Measurements from ENCODE around the gene RNU6-9.

The RNU6-9 gene

GRCh38 chr19:899336-900042, 6.2 kb downstream of the RNU6-9 start:
- DNase-seq (ENCODE audit: low read depth), result no peak

GRCh38 chr19:900043-900301, 6.7 kb downstream of the RNU6-9 start:
- DNase-seq (ENCODE audit: low read depth), result no peak

- no peak for DNase-seq (ENCODE audit: low read depth)
These were observed 7.2 kb downstream of the RNU6-9 start for GRCh38 chr19:900302-901111.

GRCh38 chr19:901216-902092, 8.2 kb downstream of the RNU6-9 start:
- no peak for DNase-seq (ENCODE audit: low read depth)

- no peak for DNase-seq (ENCODE audit: low read depth)
These were observed 8.7 kb downstream of the RNU6-9 start for GRCh38 chr19:902093-902370.

GRCh38 chr19:902446-903226, 9.4 kb downstream of the RNU6-9 start:
- no peak for DNase-seq (ENCODE audit: low read depth)

GRCh38 chr19:903266-903797, 10.0 kb downstream of the RNU6-9 start:
- no peak for DNase-seq (ENCODE audit: low read depth)

GRCh38 chr19:904545-904944, 11.3 kb downstream of the RNU6-9 start:
- no peak for DNase-seq (ENCODE audit: low read depth)

GRCh38 chr19:906480-906879, 13.2 kb downstream of the RNU6-9 start:
- no peak for DNase-seq (ENCODE audit: low read depth)

- no peak for DNase-seq (ENCODE audit: low read depth)
These were observed 14.0 kb downstream of the RNU6-9 start for GRCh38 chr19:907183-907853.

GRCh38 chr19:911197-912033, 18.1 kb downstream of the RNU6-9 start:
- DNase-seq (ENCODE audit: low read depth), result no peak

GRCh38 chr19:912181-913079, 19.1 kb downstream of the RNU6-9 start:
- no peak for DNase-seq (ENCODE audit: low read depth)

GRCh38 chr19:913080-913748, 19.9 kb downstream of the RNU6-9 start, which contains the start of gene R3HDM4:
Gene R3HDM4 (minus strand): TSS chr19:913219. CDS start chr19:913157, 62 bp downstream.
- peak; percentile 80 for DNase-seq (ENCODE audit: low read depth)

GRCh38 chr19:916645-917322, 23.5 kb downstream of the RNU6-9 start:
- DNase-seq (ENCODE audit: low read depth), result no peak

- DNase-seq (ENCODE audit: low read depth), result no peak
These were observed 24.3 kb downstream of the RNU6-9 start, which contains the start of gene KISS1R for GRCh38 chr19:917323-918151. Gene KISS1R (plus strand): TSS chr19:917333. CDS start chr19:917503, 170 bp downstream.

GRCh38 chr19:918152-918437, 24.8 kb downstream of the RNU6-9 start:
- no peak for DNase-seq (ENCODE audit: low read depth)

GRCh38 chr19:918481-919198, 25.4 kb downstream of the RNU6-9 start:
- no peak for DNase-seq (ENCODE audit: low read depth)

Measured in activated T-cell treated with anti-CD3 and anti-CD28 coated beads for 24 hours (primary cell).